Measurements from ENCODE around the gene UBN2.

UBN2 gene

GRCh38 chr7:139292821-139293220, 61.8 kb downstream of the UBN2 start:
- no peak overlapping the region for H3K27ac ChIP-seq (ENCODE audit: low read depth, low read length, poor library complexity, severe bottlenecking)
- H4K20me1 ChIP-seq (ENCODE audit: insufficient read depth, low read length): no peaks in the 10 kb centered on the region
- H2AFZ ChIP-seq (ENCODE audit: low read length): no peak overlapping the region
- H3K4me2 ChIP-seq (ENCODE audit: low read length): no peak overlapping the region
- H3K79me2 ChIP-seq (ENCODE audit: insufficient read depth, low read length): no peaks in the 10 kb centered on the region
- H3K27me3 ChIP-seq (ENCODE audit: insufficient read depth, low read length): no peaks in the 10 kb centered on the region
- no peaks in the 10 kb centered on the region for H3K9me3 ChIP-seq (ENCODE audit: low read length)
- no peak overlapping the region for H3K9ac ChIP-seq (ENCODE audit: low read length)
- peaks cover 6% of the 10 kb centered on the region; the same call in 1 of the 2 replicates for H3K36me3 ChIP-seq (ENCODE audit: insufficient read depth, low read length)
- H3K4me1 ChIP-seq (ENCODE audit: insufficient read depth, low read length, severe bottlenecking): no peaks in the 10 kb centered on the region
- no peaks in the 10 kb centered on the region for H3F3A ChIP-seq (ENCODE audit: insufficient read depth, low read length)
- no peaks in the 10 kb centered on the region for H3K9me2 ChIP-seq (ENCODE audit: low read depth, low read length)
- TF ChIP-seq, protein P1, sequence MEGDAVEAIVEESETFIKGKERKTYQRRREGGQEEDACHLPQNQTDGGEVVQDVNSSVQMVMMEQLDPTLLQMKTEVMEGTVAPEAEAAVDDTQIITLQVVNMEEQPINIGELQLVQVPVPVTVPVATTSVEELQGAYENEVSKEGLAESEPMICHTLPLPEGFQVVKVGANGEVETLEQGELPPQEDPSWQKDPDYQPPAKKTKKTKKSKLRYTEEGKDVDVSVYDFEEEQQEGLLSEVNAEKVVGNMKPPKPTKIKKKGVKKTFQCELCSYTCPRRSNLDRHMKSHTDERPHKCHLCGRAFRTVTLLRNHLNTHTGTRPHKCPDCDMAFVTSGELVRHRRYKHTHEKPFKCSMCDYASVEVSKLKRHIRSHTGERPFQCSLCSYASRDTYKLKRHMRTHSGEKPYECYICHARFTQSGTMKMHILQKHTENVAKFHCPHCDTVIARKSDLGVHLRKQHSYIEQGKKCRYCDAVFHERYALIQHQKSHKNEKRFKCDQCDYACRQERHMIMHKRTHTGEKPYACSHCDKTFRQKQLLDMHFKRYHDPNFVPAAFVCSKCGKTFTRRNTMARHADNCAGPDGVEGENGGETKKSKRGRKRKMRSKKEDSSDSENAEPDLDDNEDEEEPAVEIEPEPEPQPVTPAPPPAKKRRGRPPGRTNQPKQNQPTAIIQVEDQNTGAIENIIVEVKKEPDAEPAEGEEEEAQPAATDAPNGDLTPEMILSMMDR (IDR thresholded peaks at IDR 0.05; ENCODE audit: low read length): no peak
- TF ChIP-seq EZH2 (IDR thresholded peaks at IDR 0.05; ENCODE audit: borderline replicate concordance, low read length): no peak
- no peak overlapping the region for H3K4me3 ChIP-seq (ENCODE audit: low read depth, low read length, poor library complexity, severe bottlenecking)

DNA sequence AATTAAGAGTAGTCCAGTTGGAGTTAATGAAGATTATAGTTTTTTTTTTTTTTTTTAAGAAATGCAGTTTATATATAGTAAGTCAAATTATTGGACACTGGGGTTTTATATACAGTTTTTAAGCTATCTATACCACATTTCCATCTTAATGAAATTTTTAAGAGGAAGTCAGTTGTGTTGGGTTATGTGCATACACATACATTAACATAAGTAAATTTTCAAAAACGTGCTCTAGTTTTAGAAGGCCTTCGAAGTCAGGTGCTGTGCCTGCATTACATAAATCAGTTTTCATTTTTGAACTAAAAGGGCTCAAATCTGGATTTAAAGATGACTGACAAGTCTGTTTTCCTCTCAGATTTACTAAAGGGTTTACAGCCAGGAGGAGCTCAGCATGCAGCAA, 62.5 kb downstream of the UBN2 start:
- Histone ChIP-seq H3K36me3 (ENCODE audit: insufficient read depth, low read length) (peaks cover 8% of the 10 kb centered on the region; the same call in 1 of the 2 replicates), H3K27ac (ENCODE audit: low read depth, low read length, poor library complexity, severe bottlenecking) (no peak overlapping the region), H3K4me2 (ENCODE audit: low read length) (no peak overlapping the region), H3K9me2 (ENCODE audit: low read depth, low read length) (no peaks in the 10 kb centered on the region), H3K4me3 (ENCODE audit: low read depth, low read length, poor library complexity, severe bottlenecking) (no peak overlapping the region), H3K9ac (ENCODE audit: low read length) (no peak overlapping the region), H3F3A (ENCODE audit: insufficient read depth, low read length) (no peaks in the 10 kb centered on the region), H3K79me2 (ENCODE audit: insufficient read depth, low read length) (no peaks in the 10 kb centered on the region), H2AFZ (ENCODE audit: low read length) (no peak overlapping the region), H4K20me1 (ENCODE audit: insufficient read depth, low read length) (no peaks in the 10 kb centered on the region), H3K9me3 (ENCODE audit: low read length) (no peaks in the 10 kb centered on the region), H3K4me1 (ENCODE audit: insufficient read depth, low read length, severe bottlenecking) (no peaks in the 10 kb centered on the region), H3K27me3 (ENCODE audit: insufficient read depth, low read length) (no peaks in the 10 kb centered on the region)
- no peak for TF ChIP-seq EZH2 (IDR thresholded peaks at IDR 0.05; ENCODE audit: borderline replicate concordance, low read length)
- TF ChIP-seq, protein P1 (IDR thresholded peaks at IDR 0.05; ENCODE audit: low read length): no peak

- no peak overlapping the region for H3K27ac ChIP-seq (ENCODE audit: low read depth, low read length, poor library complexity, severe bottlenecking)
- H3K36me3 ChIP-seq (ENCODE audit: insufficient read depth, low read length): peaks cover 14% of the 10 kb centered on the region; the same call in 1 of the 2 replicates
- no peaks in the 10 kb centered on the region for H3K4me1 ChIP-seq (ENCODE audit: insufficient read depth, low read length, severe bottlenecking)
- no peaks in the 10 kb centered on the region for H4K20me1 ChIP-seq (ENCODE audit: insufficient read depth, low read length)
- H2AFZ ChIP-seq (ENCODE audit: low read length): no peak overlapping the region
- H3F3A ChIP-seq (ENCODE audit: insufficient read depth, low read length): no peaks in the 10 kb centered on the region
- H3K9ac ChIP-seq (ENCODE audit: low read length): no peak overlapping the region
- no peak overlapping the region for H3K4me3 ChIP-seq (ENCODE audit: low read depth, low read length, poor library complexity, severe bottlenecking)
- TF ChIP-seq EZH2 (IDR thresholded peaks at IDR 0.05; ENCODE audit: borderline replicate concordance, low read length): no peak
- TF ChIP-seq, protein P1 (IDR thresholded peaks at IDR 0.05; ENCODE audit: low read length): no peak
- H3K4me2 ChIP-seq (ENCODE audit: low read length): no peak overlapping the region
- no peaks in the 10 kb centered on the region for H3K79me2 ChIP-seq (ENCODE audit: insufficient read depth, low read length)
- H3K27me3 ChIP-seq (ENCODE audit: insufficient read depth, low read length): no peaks in the 10 kb centered on the region
- H3K9me2 ChIP-seq (ENCODE audit: low read depth, low read length): no peaks in the 10 kb centered on the region
- no peaks in the 10 kb centered on the region for H3K9me3 ChIP-seq (ENCODE audit: low read length)
Observed at GRCh38 chr7:139294241-139294640, 63.2 kb downstream of the UBN2 start.

Data from OCI-LY1 (cell line).